Measurements from ENCODE around the gene MOXD1. TPM values are rescaled to one million over a fixed set of nuclear protein-coding genes. Genes with fewer than 3 reads are reported as not detected.
A peak's percentile ranks its signal among the peaks of the same experiment; 100 is the strongest.

The MOXD1 gene
- total RNA-seq, 1 donor from 2014 or later = 8.0 TPM

GRCh38 chr6:132364306-132365074, 36.8 kb downstream of the MOXD1 start:
- Mint-ChIP-seq H3K27me3 (ENCODE audit: unreplicated experiment) (no peaks in the 10 kb centered on the region), H3K4me1 (ENCODE audit: unreplicated experiment) (no peaks in the 10 kb centered on the region), H3K27ac (ENCODE audit: unreplicated experiment) (no peak overlapping the region), H3K9me3 (ENCODE audit: unreplicated experiment) (no peaks in the 10 kb centered on the region), H3K4me3 (ENCODE audit: unreplicated experiment) (no peak overlapping the region), H3K36me3 (ENCODE audit: unreplicated experiment) (no peaks in the 10 kb centered on the region)
- no peak for DNase-seq (ENCODE audit: extremely low spot score, unreplicated experiment)
- no peak for TF ChIP-seq CTCF (IDR thresholded peaks at IDR 0.05)

- no peak overlapping the region for H3K4me3 Mint-ChIP-seq (ENCODE audit: unreplicated experiment)
- H3K9me3 Mint-ChIP-seq (ENCODE audit: unreplicated experiment) = no peaks in the 10 kb centered on the region
- peaks cover 1% of the 10 kb centered on the region for H3K4me1 Mint-ChIP-seq (ENCODE audit: unreplicated experiment)
- H3K36me3 Mint-ChIP-seq (ENCODE audit: unreplicated experiment) = no peaks in the 10 kb centered on the region
- TF ChIP-seq CTCF (IDR thresholded peaks at IDR 0.05) = no peak
- H3K27ac Mint-ChIP-seq (ENCODE audit: unreplicated experiment) = no peak overlapping the region
- DNase-seq (ENCODE audit: extremely low spot score, unreplicated experiment) = no peak
- H3K27me3 Mint-ChIP-seq (ENCODE audit: unreplicated experiment) = no peaks in the 10 kb centered on the region
These were observed 38.7 kb downstream of the MOXD1 start for GRCh38 chr6:132362442-132363185.

GRCh38 chr6:132361101-132361500, 40.2 kb downstream of the MOXD1 start:
- Mint-ChIP-seq H3K36me3 (ENCODE audit: unreplicated experiment) (no peaks in the 10 kb centered on the region), H3K4me3 (ENCODE audit: unreplicated experiment) (no peak overlapping the region), H3K27ac (ENCODE audit: unreplicated experiment) (no peak overlapping the region), H3K4me1 (ENCODE audit: unreplicated experiment) (peaks cover 8% of the 10 kb centered on the region), H3K27me3 (ENCODE audit: unreplicated experiment) (no peaks in the 10 kb centered on the region), H3K9me3 (ENCODE audit: unreplicated experiment) (no peaks in the 10 kb centered on the region)
- no peak for TF ChIP-seq CTCF (IDR thresholded peaks at IDR 0.05)
- no peak for DNase-seq (ENCODE audit: extremely low spot score, unreplicated experiment)

- Mint-ChIP-seq H3K9me3 (ENCODE audit: unreplicated experiment) (peaks cover 4% of the 10 kb centered on the region), H3K27me3 (ENCODE audit: unreplicated experiment) (no peaks in the 10 kb centered on the region), H3K4me1 (ENCODE audit: unreplicated experiment) (peaks cover 14% of the 10 kb centered on the region), H3K27ac (ENCODE audit: unreplicated experiment) (no peak overlapping the region), H3K4me3 (ENCODE audit: unreplicated experiment) (no peak overlapping the region), H3K36me3 (ENCODE audit: unreplicated experiment) (no peaks in the 10 kb centered on the region)
- no peak for TF ChIP-seq CTCF (IDR thresholded peaks at IDR 0.05)
- DNase-seq (ENCODE audit: extremely low spot score, unreplicated experiment) = no peak
These were observed 41.4 kb downstream of the MOXD1 start for GRCh38 chr6:132359886-132360285.

- Mint-ChIP-seq H3K4me1 (ENCODE audit: unreplicated experiment) (peaks cover 17% of the 10 kb centered on the region), H3K27ac (ENCODE audit: unreplicated experiment) (peak overlapping the region; percentile 75), H3K4me3 (ENCODE audit: unreplicated experiment) (no peak overlapping the region), H3K36me3 (ENCODE audit: unreplicated experiment) (peaks cover 2% of the 10 kb centered on the region), H3K9me3 (ENCODE audit: unreplicated experiment) (peaks cover 14% of the 10 kb centered on the region), H3K27me3 (ENCODE audit: unreplicated experiment) (no peaks in the 10 kb centered on the region)
- no peak for TF ChIP-seq CTCF (IDR thresholded peaks at IDR 0.05)
- DNase-seq (ENCODE audit: extremely low spot score, unreplicated experiment) = no peak
These were observed 44.2 kb downstream of the MOXD1 start for GRCh38 chr6:132357120-132357519.
